HUES6 (cell line): ENCODE measurements around the gene CD300LB.

ENCODE experiments used
- H3K27ac ChIP-seq: 2 replicates; pipeline ENCODE4 v1.7.0; 2013; ENCODE audit warnings: low read depth, mild to moderate bottlenecking, low read length, inconsistent platforms
- H3K27me3 ChIP-seq: 2 replicates; pipeline ENCODE4 v1.6.1; 2013; ENCODE audit warnings: low read length; ENCODE audit not compliant: control insufficient read depth, insufficient read depth
- H3K36me3 ChIP-seq: 2 replicates; pipeline ENCODE4 v1.6.1; 2013; ENCODE audit warnings: low read length; ENCODE audit not compliant: control insufficient read depth, insufficient read depth
- H3K4me1 ChIP-seq: 2 replicates; pipeline ENCODE4 v1.6.1; 2013; ENCODE audit warnings: low read length; ENCODE audit not compliant: control insufficient read depth, insufficient read depth
- H3K4me3 ChIP-seq: 2 replicates; pipeline ENCODE4 v1.5.1; 2013; ENCODE audit warnings: low read depth, low read length
- H3K9ac ChIP-seq: one replicate; pipeline ENCODE4 v1.6.1; 2013; ENCODE audit warnings: mild to moderate bottlenecking, low read length
- H3K9me3 ChIP-seq: 2 replicates; pipeline ENCODE4 v1.6.1; 2013; ENCODE audit warnings: low read depth, low read length; ENCODE audit not compliant: control insufficient read depth, insufficient read depth

Gene CD300LB

DNA sequence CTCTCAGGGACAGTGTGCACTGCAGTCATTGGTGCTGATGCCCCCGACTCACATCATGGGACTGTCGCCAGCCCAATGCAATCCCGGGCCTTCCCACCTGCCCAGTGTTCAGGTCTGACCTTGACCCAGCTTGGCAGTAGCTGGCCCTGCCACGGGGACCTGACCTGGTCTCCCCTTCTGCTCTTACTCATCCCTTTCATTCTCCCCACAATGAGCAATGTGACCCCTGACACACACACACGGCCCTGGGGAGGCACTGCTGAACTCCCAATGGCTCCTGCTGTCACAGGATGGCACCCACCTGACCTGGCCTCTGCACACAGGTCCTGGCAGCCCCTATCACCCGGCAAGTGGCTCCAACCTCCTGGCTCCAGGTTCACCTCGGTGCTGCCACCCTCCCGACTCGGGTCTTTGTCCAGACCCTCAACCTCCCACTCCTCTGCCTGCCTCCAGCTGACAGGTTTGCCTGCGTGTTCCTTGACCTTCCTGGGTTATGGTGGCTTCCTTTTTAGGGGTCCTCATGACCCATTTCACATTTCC is 8.1 kb upstream of the CD300LB start:
- Histone ChIP-seq H3K36me3 (no peaks in the 10 kb centered on the region), H3K27ac (no peak overlapping the region), H3K9ac (no peak overlapping the region), H3K27me3 (peaks cover 32% of the 10 kb centered on the region), H3K4me1 (no peaks in the 10 kb centered on the region), H3K4me3 (no peak overlapping the region), H3K9me3 (no peaks in the 10 kb centered on the region)

DNA sequence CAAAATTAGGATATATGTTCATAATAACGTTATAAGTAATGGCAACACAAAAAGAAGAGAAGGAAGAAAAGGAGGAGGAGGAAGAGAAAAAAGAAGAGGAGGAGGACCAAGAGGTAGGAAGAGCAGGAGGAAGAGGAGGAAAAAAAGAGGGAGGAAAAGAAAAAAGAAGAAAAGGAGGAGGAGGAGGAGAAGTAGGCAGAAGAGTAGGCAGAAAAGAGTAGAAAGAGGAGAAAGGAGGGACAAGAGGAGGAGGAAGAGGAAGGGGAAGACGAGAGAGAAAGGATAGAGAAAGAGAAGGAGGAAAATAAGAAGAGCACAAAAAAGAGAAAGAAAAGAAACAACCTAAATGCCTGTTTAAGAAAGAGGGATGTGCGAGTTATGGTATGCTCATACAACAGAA is 5.6 kb upstream of the CD300LB start:
- peaks cover 32% of the 10 kb centered on the region for H3K27me3 ChIP-seq
- peaks cover 2% of the 10 kb centered on the region; the same call in 1 of the 2 replicates for H3K4me1 ChIP-seq
- no peak overlapping the region for H3K4me3 ChIP-seq
- no peak overlapping the region for H3K9ac ChIP-seq
- no peaks in the 10 kb centered on the region for H3K36me3 ChIP-seq
- no peak overlapping the region for H3K27ac ChIP-seq
- H3K9me3 ChIP-seq, result no peaks in the 10 kb centered on the region

DNA sequence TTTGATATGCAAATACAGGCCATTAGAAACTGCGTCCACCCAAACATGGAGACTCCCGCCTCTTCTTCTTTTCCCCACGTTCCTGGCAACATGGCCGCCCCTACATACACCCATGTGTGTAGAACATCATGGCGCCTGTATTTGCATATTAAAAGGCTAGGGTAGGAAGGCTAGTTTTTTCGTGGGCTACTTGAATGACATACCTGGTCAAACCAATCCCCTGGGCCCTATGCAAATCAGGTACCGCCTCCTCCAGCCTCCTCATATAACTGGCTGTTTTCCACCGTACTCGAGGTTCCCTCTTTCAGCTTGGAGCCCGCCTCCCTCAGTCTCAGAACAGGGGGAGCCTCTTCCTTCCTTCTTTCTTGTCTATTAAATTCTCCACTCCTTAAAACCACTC is 840 bp upstream of the CD300LB start:
- no peak overlapping the region for H3K27ac ChIP-seq
- H3K9ac ChIP-seq, result peak overlapping the region; percentile 54
- H3K27me3 ChIP-seq, result peaks cover 13% of the 10 kb centered on the region; the same call in 1 of the 2 replicates
- H3K36me3 ChIP-seq, result no peaks in the 10 kb centered on the region
- H3K4me1 ChIP-seq, result peaks cover 6% of the 10 kb centered on the region; the same call in 1 of the 2 replicates
- H3K9me3 ChIP-seq, result no peaks in the 10 kb centered on the region
- peak overlapping the region; percentile 41; the same call in 1 of the 2 replicates for H3K4me3 ChIP-seq

DNA sequence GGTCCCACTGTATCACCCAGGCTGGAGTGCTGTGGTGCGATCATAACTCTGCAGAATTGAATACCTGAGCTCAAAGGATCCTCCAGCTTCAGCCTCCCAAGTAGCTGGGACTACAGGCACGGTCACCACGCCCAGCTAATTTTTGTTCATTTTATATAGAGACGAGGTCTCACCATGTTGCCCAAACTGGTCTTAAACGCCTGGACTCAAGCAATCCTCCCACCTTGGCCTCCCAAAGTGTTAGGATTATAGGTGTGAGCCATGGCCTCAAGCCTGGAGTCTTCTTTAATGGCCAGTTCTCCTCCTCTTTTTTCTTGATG is 484 bp downstream of the CD300LB start:
- Histone ChIP-seq H3K9ac (no peak overlapping the region), H3K27me3 (peaks cover 13% of the 10 kb centered on the region; the same call in 1 of the 2 replicates), H3K36me3 (no peaks in the 10 kb centered on the region), H3K9me3 (no peaks in the 10 kb centered on the region), H3K4me3 (no peak overlapping the region), H3K27ac (no peak overlapping the region), H3K4me1 (peaks cover 6% of the 10 kb centered on the region; the same call in 1 of the 2 replicates)

DNA sequence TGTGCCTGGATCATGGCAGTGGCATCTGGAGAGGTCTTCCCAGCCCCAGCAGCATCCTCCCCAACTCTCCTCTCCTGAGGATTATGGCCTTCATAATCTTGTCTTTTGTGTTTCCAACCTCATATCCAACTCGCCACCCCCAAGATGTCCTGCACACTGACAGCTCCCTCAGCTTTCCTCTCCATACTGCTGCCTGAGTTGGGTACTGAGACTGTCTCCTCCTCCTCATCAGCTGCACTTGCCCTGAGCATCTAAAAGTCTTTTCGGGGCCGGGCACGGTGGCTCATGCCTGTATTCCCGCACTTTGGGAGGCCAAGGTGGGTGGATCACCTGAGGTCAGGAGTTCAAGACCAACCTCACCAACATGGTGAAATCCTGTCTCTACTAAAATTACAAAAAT is 2.0 kb downstream of the CD300LB start:
- no peaks in the 10 kb centered on the region for H3K36me3 ChIP-seq
- H3K9ac ChIP-seq, result no peak overlapping the region
- no peaks in the 10 kb centered on the region for H3K9me3 ChIP-seq
- H3K4me1 ChIP-seq, result peaks cover 6% of the 10 kb centered on the region; the same call in 1 of the 2 replicates
- H3K27ac ChIP-seq, result no peak overlapping the region
- H3K4me3 ChIP-seq, result no peak overlapping the region
- H3K27me3 ChIP-seq, result peaks cover 21% of the 10 kb centered on the region

DNA sequence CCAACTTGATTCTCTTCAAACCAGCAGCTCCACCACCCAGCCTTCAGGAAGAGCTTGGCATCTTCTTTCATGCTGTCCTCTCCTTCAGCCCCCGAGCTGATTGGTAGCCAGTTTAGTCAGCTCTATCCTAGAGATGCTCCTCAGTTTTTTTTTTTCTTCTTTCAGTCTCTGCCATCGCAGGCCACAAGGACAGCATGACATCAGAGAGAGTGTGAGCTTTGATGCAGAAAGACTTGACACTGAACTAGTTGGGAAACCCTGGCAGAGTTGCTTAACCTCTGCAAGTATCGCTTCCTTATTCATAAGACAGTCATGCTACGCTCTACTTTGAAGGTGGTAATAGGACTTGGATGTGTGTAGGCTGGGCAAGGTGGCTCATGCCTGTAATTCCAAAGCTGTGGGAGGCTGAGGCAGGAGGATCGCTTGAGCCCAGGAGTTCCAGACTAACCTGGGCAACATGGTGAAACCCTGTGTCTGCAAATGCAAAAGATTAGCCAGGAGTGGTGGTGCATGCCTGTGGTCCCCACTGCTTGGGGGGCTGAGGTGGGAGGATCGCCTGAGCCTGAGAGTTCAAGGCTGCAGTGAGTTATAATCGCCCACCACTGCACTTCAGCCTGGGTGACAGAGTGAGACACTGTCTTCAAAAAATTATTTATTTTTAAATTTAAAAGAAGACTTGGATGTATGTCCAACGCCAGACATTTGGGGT is 2.6 kb downstream of the CD300LB start:
- Histone ChIP-seq H3K9me3 (0 out of 2 replicates have a peak, but pooled peaks cover under 1% of the 10 kb centered on the region), H3K9ac (no peak overlapping the region), H3K27me3 (peaks cover 21% of the 10 kb centered on the region), H3K4me3 (no peak overlapping the region), H3K4me1 (peaks cover 6% of the 10 kb centered on the region; the same call in 1 of the 2 replicates), H3K36me3 (no peaks in the 10 kb centered on the region), H3K27ac (no peak overlapping the region)

DNA sequence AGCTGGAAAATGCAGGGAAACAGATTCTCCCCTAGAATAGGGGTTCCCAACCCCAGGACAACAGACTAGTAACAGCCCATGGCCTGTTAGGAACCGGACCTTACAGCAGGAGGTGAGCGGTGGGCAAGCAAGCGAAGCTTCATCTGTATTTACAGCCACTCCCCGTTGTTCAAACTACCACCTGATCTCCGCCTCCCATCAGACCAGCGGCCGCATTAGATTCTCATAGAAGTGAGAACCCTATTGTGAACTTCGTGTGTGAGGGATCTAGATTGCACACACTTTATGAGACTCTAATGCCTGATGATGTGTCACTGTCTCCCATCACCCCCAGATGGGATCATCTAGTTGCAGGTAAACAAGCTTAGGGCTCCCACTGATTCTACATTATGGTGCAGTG is 3.5 kb downstream of the CD300LB start:
- H3K36me3 ChIP-seq, result no peaks in the 10 kb centered on the region
- H3K4me1 ChIP-seq, result peaks cover 6% of the 10 kb centered on the region; the same call in 1 of the 2 replicates
- peaks cover 9% of the 10 kb centered on the region; the same call in 1 of the 2 replicates for H3K9me3 ChIP-seq
- no peak overlapping the region for H3K27ac ChIP-seq
- H3K9ac ChIP-seq, result no peak overlapping the region
- peaks cover 28% of the 10 kb centered on the region for H3K27me3 ChIP-seq
- H3K4me3 ChIP-seq, result no peak overlapping the region

DNA sequence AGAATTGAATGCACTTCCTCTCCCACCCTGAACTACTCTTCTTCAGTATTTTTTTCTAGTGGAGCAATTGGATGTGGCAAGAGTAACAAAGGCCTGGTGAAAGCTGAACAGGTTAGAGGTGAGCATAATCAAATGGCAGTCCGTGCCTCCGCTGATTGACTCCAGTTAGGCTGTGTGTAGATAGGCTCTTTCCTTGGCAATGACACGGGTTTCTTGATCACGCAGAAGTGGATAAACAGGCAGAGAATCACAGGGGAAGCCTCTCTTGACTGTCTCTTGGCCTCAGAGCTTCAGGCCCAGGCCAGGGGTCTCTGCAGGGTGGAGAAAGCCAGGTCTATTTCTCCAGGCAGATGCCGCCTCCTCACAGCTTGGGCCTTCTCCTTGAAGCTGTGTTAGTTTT is 4.2 kb downstream of the CD300LB start:
- peaks cover 28% of the 10 kb centered on the region for H3K27me3 ChIP-seq
- no peak overlapping the region for H3K4me3 ChIP-seq
- no peak overlapping the region for H3K27ac ChIP-seq
- peaks cover 12% of the 10 kb centered on the region; the same call in 1 of the 2 replicates for H3K9me3 ChIP-seq
- H3K4me1 ChIP-seq, result 0 out of 2 replicates have a peak, but pooled peaks cover 3% of the 10 kb centered on the region
- H3K36me3 ChIP-seq, result no peaks in the 10 kb centered on the region
- H3K9ac ChIP-seq, result no peak overlapping the region

DNA sequence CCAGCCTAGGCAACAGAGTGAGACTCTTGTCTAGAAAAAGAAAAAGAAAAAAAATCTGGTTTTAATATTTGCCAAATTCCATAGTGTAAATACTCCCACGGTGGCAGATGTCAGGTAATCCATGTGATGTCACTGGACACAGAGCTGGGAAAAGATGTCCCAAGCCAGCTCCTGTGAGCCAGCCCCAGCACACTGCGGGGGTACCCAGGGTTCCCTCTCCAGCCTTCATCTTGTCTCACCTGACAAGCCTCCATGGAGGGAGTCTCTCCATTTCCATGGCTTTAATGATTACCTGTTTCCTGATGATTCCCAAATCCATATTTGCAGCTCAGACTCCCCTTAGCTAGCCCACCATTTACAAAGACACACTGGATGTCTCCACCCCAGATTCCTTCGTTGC is 4.6 kb downstream of the CD300LB start:
- Histone ChIP-seq H3K9me3 (peaks cover 12% of the 10 kb centered on the region; the same call in 1 of the 2 replicates), H3K9ac (no peak overlapping the region), H3K4me3 (no peak overlapping the region), H3K36me3 (no peaks in the 10 kb centered on the region), H3K27ac (no peak overlapping the region), H3K27me3 (peaks cover 28% of the 10 kb centered on the region), H3K4me1 (0 out of 2 replicates have a peak, but pooled peaks cover 2% of the 10 kb centered on the region)

DNA sequence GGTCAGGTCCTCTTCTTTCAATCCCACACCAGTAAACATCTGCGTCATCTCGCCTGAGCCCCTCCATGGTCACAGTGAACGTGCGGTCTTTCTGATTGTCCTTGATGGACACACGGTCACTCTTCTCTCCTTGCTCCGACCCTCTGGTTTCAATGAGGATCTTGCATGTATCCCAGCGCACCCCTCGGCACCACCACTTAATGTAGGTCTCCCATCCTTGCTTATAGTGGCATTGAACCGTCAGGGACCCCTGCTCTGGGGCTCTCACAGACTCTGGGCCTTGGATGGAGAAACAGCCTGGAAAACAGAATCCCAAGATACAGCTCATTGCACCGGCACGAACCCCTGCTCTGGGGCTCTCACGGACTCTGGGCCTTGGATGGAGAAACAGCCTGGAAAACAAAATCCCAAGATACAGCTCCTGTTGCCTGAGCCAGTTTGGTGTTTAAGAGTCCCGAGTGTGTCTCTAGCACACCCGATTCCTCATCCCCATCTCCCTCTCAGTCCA is 5.4 kb downstream of the CD300LB start:
- Histone ChIP-seq H3K36me3 (no peaks in the 10 kb centered on the region), H3K4me3 (no peak overlapping the region), H3K27ac (no peak overlapping the region), H3K27me3 (peaks cover 32% of the 10 kb centered on the region), H3K9ac (no peak overlapping the region), H3K9me3 (peaks cover 15% of the 10 kb centered on the region; the same call in 1 of the 2 replicates), H3K4me1 (no peaks in the 10 kb centered on the region)

DNA sequence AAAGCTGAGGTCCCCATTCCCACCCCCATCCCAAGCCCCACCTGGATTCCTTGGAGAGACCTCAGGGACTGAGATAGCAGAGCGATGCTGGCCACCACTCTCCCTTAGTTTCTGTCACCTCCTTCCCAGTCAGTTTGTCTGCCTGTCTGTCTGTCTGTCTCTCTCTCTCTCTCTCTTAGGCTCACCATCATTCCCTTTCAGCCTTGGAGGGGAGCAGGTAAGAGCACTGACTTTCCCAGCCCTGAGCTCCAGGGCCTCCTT is 5.9 kb downstream of the CD300LB start:
- Histone ChIP-seq H3K27ac (no peak overlapping the region), H3K36me3 (no peaks in the 10 kb centered on the region), H3K4me1 (no peaks in the 10 kb centered on the region), H3K4me3 (no peak overlapping the region), H3K9me3 (peaks cover 15% of the 10 kb centered on the region; the same call in 1 of the 2 replicates), H3K27me3 (peaks cover 34% of the 10 kb centered on the region), H3K9ac (no peak overlapping the region)
